Trophoblast cell (in vitro differentiated cells and primary cell): Measurements from ENCODE around the gene SSR3.

Experiments
- DNase-seq, 2 donors: peaks; one replicate each; pipeline ENCODE4 v3.0.0-alpha.2; 2016
- H2AFZ ChIP-seq: 2 replicates; pipeline ENCODE4 v1.6.1; 2013; ENCODE audit warnings: low read length, moderate library complexity, mild to moderate bottlenecking; ENCODE audit not compliant: insufficient read depth, poor library complexity
- H2AK5ac ChIP-seq: 2 replicates; pipeline ENCODE4 v1.6.1; 2013; ENCODE audit warnings: mild to moderate bottlenecking, low read length
- H2BK120ac ChIP-seq: 2 replicates; pipeline ENCODE4 v1.6.1; 2013; ENCODE audit warnings: low read length, mild to moderate bottlenecking, moderate library complexity; ENCODE audit not compliant: insufficient read depth, poor library complexity
- H2BK12ac ChIP-seq: 2 replicates; pipeline ENCODE4 v1.6.1; 2013; ENCODE audit warnings: mild to moderate bottlenecking, low read length, moderate library complexity
- H2BK5ac ChIP-seq: 2 replicates; pipeline ENCODE4 v1.6.1; 2013; ENCODE audit warnings: low read length, low read depth, moderate library complexity, mild to moderate bottlenecking; ENCODE audit not compliant: poor library complexity
- H3K14ac ChIP-seq: 2 replicates; pipeline ENCODE4 v1.6.1; 2013; ENCODE audit warnings: mild to moderate bottlenecking, low read length
- H3K18ac ChIP-seq: 2 replicates; pipeline ENCODE4 v1.6.1; 2013; ENCODE audit warnings: mild to moderate bottlenecking, low read length
- H3K23ac ChIP-seq: 2 replicates; pipeline ENCODE4 v1.6.1; 2013; ENCODE audit warnings: low read length
- H3K27ac ChIP-seq: 2 replicates; pipeline ENCODE4 v1.5.1; 2013; ENCODE audit warnings: low read depth, mild to moderate bottlenecking, inconsistent platforms, low read length, moderate library complexity
- H3K27me3 ChIP-seq: 2 replicates; pipeline ENCODE4 v1.6.1; 2013; ENCODE audit warnings: inconsistent platforms, mild to moderate bottlenecking, low read length, moderate library complexity; ENCODE audit not compliant: insufficient read depth
- H3K36me3 ChIP-seq, 2 experiments: 1 replicate in 1 of 2; 2 replicates in 1 of 2; pipeline ENCODE4 v1.6.1; 2013; ENCODE audit warnings: low read length in 2 of 2, mild to moderate bottlenecking in 2 of 2, moderate library complexity in 1 of 2; ENCODE audit not compliant: insufficient read depth in 2 of 2, control insufficient read depth in 1 of 2
- H3K4ac ChIP-seq: 2 replicates; pipeline ENCODE4 v1.6.1; 2013; ENCODE audit warnings: low read depth, mild to moderate bottlenecking, low read length, moderate library complexity
- H3K4me1 ChIP-seq, 2 experiments: 1 replicate in 1 of 2; 2 replicates in 1 of 2; pipeline ENCODE4 v1.6.1; 2013; ENCODE audit warnings: low read length in 2 of 2, mild to moderate bottlenecking in 2 of 2, moderate library complexity in 1 of 2; ENCODE audit not compliant: insufficient read depth in 2 of 2, control insufficient read depth in 1 of 2
- H3K4me2 ChIP-seq: 2 replicates; pipeline ENCODE4 v1.6.1; 2013; ENCODE audit warnings: inconsistent platforms, mild to moderate bottlenecking, low read length, moderate library complexity
- H3K4me3 ChIP-seq: 2 replicates; pipeline ENCODE4 v1.5.1; 2013; ENCODE audit warnings: mild to moderate bottlenecking, low read depth, low read length, inconsistent platforms
- H3K79me1 ChIP-seq: one replicate; pipeline ENCODE4 v1.6.1; 2013; ENCODE audit warnings: low read length
- H3K79me2 ChIP-seq: 2 replicates; pipeline ENCODE4 v1.6.1; 2013; ENCODE audit warnings: low read length, mild to moderate bottlenecking; ENCODE audit not compliant: control insufficient read depth, insufficient read depth, poor library complexity
- H3K9ac ChIP-seq: 2 replicates; pipeline ENCODE4 v1.6.1; 2013; ENCODE audit warnings: mild to moderate bottlenecking, low read length
- H3K9me3 ChIP-seq: 2 replicates; pipeline ENCODE4 v1.6.1; 2013; ENCODE audit warnings: low read depth, mild to moderate bottlenecking, control low read depth, inconsistent platforms, low read length; ENCODE audit not compliant: insufficient read depth
- H4K12ac ChIP-seq: 2 replicates; pipeline ENCODE4 v1.6.1; 2013; ENCODE audit warnings: low read depth, mild to moderate bottlenecking, low read length, moderate library complexity
- H4K8ac ChIP-seq: 2 replicates; pipeline ENCODE4 v1.6.1; 2013; ENCODE audit warnings: low read depth, mild to moderate bottlenecking, low read length, moderate library complexity
- H4K91ac ChIP-seq: one replicate; pipeline ENCODE4 v1.6.1; 2013; ENCODE audit warnings: low read depth, mild to moderate bottlenecking, low read length, moderate library complexity
- WGBS: extraction: QIAGEN DNeasy Blood & Tissue Kit; methylation state at CpG from one replicate; pipeline ENCODE4 v1.1.7; 2013; ENCODE audit warnings: missing lambda C conversion rate; ENCODE audit not compliant: insufficient read length, insufficient coverage; ENCODE audit errors: extremely low coverage; 5-methylcytosine and 5-hydroxymethylcytosine counted together

The SSR3 gene

DNA sequence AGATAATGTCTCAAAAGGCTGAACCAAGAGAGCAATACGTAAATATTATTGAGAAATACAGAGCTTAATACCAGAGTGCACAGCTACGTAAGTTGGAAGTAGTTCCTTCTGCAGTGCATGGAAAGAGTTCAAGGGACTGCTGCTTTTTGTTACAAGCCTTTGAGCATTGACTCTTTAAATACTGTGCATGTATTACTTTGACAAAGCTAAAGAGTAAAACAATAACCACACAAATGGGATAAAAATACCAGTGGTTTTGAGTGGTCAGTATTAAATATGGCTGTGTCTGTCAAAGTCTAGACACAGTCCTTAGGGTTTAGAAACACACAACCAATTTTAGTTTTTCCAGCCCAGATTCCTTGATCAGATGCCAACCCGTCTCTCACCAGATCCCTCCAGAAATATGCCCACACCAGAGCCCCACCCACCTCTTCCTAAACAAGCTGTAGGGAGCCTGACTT, 62.1 kb downstream of the SSR3 start:
- no peak overlapping the region for H4K8ac ChIP-seq
- WGBS, result no CpG with 5 or more reads among the region's 3 CpGs
- H3K23ac ChIP-seq, result no peak overlapping the region
- H3K9me3 ChIP-seq, result no peaks in the 10 kb centered on the region
- H2AK5ac ChIP-seq, result no peak overlapping the region
- H3K9ac ChIP-seq, result no peak overlapping the region
- no peak overlapping the region for H3K18ac ChIP-seq
- H3K27ac ChIP-seq, result no peak overlapping the region
- no peak overlapping the region for H2BK5ac ChIP-seq
- H3K14ac ChIP-seq, result no peak overlapping the region
- no peak for DNase-seq
- H3K4me1 ChIP-seq, result no peaks in the 10 kb centered on the region
- H3K4ac ChIP-seq, result no peak overlapping the region
- no peaks in the 10 kb centered on the region for H3K27me3 ChIP-seq
- H4K12ac ChIP-seq, result no peak overlapping the region
- H2BK120ac ChIP-seq, result no peak overlapping the region
- no peaks in the 10 kb centered on the region for H3K79me2 ChIP-seq
- no peak overlapping the region for H3K4me2 ChIP-seq
- H2AFZ ChIP-seq, result no peak overlapping the region
- H3K4me3 ChIP-seq, result no peak overlapping the region
- no peaks in the 10 kb centered on the region for H3K79me1 ChIP-seq
- no peak overlapping the region for H2BK12ac ChIP-seq
- H4K91ac ChIP-seq, result no peak overlapping the region
- H3K36me3 ChIP-seq, result no peaks in the 10 kb centered on the region

DNA sequence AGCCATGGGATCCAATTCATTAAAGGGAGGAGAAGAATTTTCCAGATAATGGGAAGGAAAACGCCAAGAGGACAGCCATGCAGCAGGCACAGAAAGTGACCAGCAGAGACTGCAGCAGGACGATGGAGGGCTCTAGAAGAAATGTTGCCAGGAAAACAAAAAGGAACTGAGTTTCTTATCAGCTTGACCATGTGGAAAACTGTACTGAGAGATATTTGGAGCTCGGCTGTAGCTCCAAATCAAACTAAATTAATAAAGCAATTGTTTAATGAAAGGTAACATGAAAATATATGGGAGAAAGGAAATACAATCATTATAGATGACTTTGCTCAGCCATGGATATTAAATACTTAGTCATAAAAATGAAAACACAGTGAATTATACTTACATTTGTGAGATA, 63.7 kb downstream of the SSR3 start:
- no peak overlapping the region for H3K23ac ChIP-seq
- no peak overlapping the region for H3K4me3 ChIP-seq
- H3K79me2 ChIP-seq, result no peaks in the 10 kb centered on the region
- H3K27me3 ChIP-seq, result no peaks in the 10 kb centered on the region
- H3K4me1 ChIP-seq, result no peaks in the 10 kb centered on the region
- no peak overlapping the region for H4K12ac ChIP-seq
- no peak overlapping the region for H4K8ac ChIP-seq
- no peak overlapping the region for H3K18ac ChIP-seq
- WGBS, result no CpG with 5 or more reads among the region's 3 CpGs
- H3K4ac ChIP-seq, result no peak overlapping the region
- H4K91ac ChIP-seq, result no peak overlapping the region
- no peak overlapping the region for H2BK5ac ChIP-seq
- no peak overlapping the region for H2AK5ac ChIP-seq
- no peak for DNase-seq
- H3K9ac ChIP-seq, result no peak overlapping the region
- H3K9me3 ChIP-seq, result no peaks in the 10 kb centered on the region
- H3K27ac ChIP-seq, result no peak overlapping the region
- H2BK120ac ChIP-seq, result no peak overlapping the region
- no peak overlapping the region for H3K14ac ChIP-seq
- H2AFZ ChIP-seq, result no peak overlapping the region
- no peaks in the 10 kb centered on the region for H3K79me1 ChIP-seq
- no peak overlapping the region for H2BK12ac ChIP-seq
- no peak overlapping the region for H3K4me2 ChIP-seq
- H3K36me3 ChIP-seq, result no peaks in the 10 kb centered on the region
